WERI-Rb-1 (cell line): ENCODE measurements around the gene CSNK2B.
A peak's percentile ranks its signal among the peaks of the same experiment; 100 is the strongest.

Experiments used
- DNase-seq: peaks from one replicate; pipeline ENCODE4 v3.0.0-alpha.2; 2020
- H3K27ac ChIP-seq: fragments of 250-450 bp; sonication (Bioruptor Pico); 2 replicates; pipeline ENCODE4 v1.5.1; 2020; ENCODE audit warnings: mild to moderate bottlenecking, moderate library complexity
- H3K27me3 ChIP-seq: fragments of 250-450 bp; sonication (Bioruptor Pico); 2 replicates; pipeline ENCODE4 v1.5.1; 2021; ENCODE audit warnings: mild to moderate bottlenecking, low read depth, moderate library complexity; ENCODE audit not compliant: insufficient read depth, severe bottlenecking
- H3K36me3 ChIP-seq: fragments of 250-450 bp; sonication (Bioruptor Pico); 2 replicates; pipeline ENCODE4 v1.5.1; 2020; ENCODE audit warnings: mild to moderate bottlenecking, moderate library complexity
- H3K4me3 ChIP-seq: 2 replicates; pipeline ENCODE4 v1.5.1; 2011; ENCODE audit warnings: low read depth, mild to moderate bottlenecking, control low read depth, low read length
- H3K9me3 ChIP-seq: fragments of 250-450 bp; sonication (Bioruptor Pico); 2 replicates; pipeline ENCODE4 v1.5.1; 2021; ENCODE audit warnings: mild to moderate bottlenecking, moderate library complexity; ENCODE audit not compliant: severe bottlenecking
- TF ChIP-seq, protein P1 (sequence below): IDR thresholded peaks from 2 replicates; pipeline ENCODE4 v1.5.1; 2011; ENCODE audit warnings: low read depth, mild to moderate bottlenecking, control low read depth, inconsistent platforms, low read length

Gene CSNK2B

DNA sequence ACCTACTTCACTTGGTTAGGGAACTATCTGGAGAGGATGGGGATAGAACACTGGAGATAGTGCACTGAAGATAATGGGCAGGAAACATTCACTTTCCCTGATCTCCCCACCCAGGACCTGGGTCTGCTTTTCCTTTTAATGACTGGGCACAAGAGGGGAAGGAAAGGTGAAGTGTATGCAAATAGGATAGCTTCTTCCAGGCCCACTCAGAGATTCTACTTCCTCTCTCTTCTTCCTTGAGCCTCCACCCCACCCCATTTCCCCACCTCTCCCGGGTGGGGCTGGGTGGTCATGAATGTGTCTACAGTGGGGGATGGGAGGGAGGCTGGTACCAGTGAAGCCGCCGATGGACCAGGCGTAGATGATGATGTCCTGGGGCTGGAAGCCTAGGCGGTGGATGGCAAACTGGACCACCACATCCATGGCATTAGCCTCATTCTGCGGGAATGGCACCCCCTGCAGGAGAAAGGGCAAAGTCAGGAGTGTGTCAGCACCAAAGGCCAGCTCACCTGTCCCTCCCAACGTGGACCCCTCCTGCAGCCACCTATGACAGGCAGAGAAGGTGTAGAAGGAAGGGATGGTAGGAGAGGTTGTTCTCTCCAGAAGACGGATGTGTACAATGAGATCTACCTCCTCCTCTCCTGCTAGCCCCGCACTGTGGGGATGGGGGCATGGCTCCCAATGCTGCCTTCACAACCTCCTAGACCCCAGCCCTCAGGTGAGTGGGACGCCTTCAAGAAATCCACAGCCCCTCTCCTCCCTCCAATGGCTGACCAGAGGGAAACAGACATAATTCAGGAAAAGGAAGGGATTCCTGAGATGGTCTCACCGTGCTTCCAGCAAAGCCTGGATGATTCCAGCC lies 23.6 kb downstream of the CSNK2B start:
- no peaks in the 10 kb centered on the region for H3K9me3 ChIP-seq
- TF ChIP-seq, protein P1, sequence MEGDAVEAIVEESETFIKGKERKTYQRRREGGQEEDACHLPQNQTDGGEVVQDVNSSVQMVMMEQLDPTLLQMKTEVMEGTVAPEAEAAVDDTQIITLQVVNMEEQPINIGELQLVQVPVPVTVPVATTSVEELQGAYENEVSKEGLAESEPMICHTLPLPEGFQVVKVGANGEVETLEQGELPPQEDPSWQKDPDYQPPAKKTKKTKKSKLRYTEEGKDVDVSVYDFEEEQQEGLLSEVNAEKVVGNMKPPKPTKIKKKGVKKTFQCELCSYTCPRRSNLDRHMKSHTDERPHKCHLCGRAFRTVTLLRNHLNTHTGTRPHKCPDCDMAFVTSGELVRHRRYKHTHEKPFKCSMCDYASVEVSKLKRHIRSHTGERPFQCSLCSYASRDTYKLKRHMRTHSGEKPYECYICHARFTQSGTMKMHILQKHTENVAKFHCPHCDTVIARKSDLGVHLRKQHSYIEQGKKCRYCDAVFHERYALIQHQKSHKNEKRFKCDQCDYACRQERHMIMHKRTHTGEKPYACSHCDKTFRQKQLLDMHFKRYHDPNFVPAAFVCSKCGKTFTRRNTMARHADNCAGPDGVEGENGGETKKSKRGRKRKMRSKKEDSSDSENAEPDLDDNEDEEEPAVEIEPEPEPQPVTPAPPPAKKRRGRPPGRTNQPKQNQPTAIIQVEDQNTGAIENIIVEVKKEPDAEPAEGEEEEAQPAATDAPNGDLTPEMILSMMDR: peak; percentile 83
- no peaks in the 10 kb centered on the region for H3K27me3 ChIP-seq
- H3K4me3 ChIP-seq: no peak overlapping the region
- H3K27ac ChIP-seq: no peak overlapping the region
- peaks cover 79% of the 10 kb centered on the region for H3K36me3 ChIP-seq
- peak; percentile 42 for DNase-seq

DNA sequence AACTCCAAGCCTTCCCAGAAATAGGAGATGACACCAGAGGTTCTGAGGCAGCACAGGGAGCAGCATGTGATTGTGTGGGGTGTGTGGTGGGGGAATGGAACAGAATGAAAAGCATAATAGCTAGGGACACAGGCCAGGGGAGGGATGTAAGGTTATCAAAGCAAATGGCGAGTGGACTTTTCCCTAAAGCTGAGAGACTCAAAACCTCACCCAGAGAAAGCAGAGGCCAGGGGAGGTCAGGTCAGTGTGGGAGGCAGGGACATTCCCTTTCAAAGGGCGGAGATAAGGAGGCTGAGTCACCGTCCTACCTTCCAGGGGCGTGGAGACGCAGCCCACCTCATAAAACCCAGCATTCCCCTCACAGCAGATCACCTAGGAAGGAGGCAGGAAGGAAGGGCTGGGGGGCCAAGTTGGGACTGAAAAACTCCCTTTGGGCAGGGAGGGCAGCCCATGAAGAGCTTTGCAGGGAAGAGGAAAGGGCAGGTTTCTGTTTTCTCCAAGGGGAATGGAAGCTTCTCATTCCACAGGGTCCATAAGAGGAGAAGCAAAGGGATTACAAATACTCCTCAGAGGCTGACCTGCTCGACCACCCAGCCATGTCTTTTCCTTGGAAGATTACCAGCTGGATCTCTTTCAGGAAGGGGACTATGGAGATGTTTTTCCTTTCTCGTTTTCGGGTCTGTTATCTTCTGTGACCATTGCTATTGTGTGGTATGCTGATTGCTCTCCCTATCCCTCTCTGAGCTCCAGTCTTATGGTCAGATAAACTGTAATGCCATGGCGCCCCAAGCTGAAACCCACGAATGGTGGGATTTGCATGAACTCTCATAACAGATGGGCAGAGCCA lies 24.6 kb downstream of the CSNK2B start:
- TF ChIP-seq, protein P1: no peak
- Histone ChIP-seq H3K4me3 (no peak overlapping the region), H3K36me3 (peaks cover 82% of the 10 kb centered on the region), H3K27me3 (no peaks in the 10 kb centered on the region), H3K27ac (no peak overlapping the region), H3K9me3 (no peaks in the 10 kb centered on the region)
- DNase-seq: no peak

GRCh38 chr6:31691078-31691463 lies 25.2 kb downstream of the CSNK2B start:
- peaks cover 82% of the 10 kb centered on the region for H3K36me3 ChIP-seq
- TF ChIP-seq, protein P1: no peak
- no peak for DNase-seq
- no peak overlapping the region for H3K27ac ChIP-seq
- no peaks in the 10 kb centered on the region for H3K9me3 ChIP-seq
- no peaks in the 10 kb centered on the region for H3K27me3 ChIP-seq
- no peak overlapping the region for H3K4me3 ChIP-seq

- no peak overlapping the region for H3K4me3 ChIP-seq
- H3K27ac ChIP-seq: no peak overlapping the region
- no peak for DNase-seq
- H3K36me3 ChIP-seq: peaks cover 82% of the 10 kb centered on the region
- H3K9me3 ChIP-seq: no peaks in the 10 kb centered on the region
- TF ChIP-seq, protein P1: no peak
- H3K27me3 ChIP-seq: no peaks in the 10 kb centered on the region
These were observed 25.8 kb downstream of the CSNK2B start for GRCh38 chr6:31691564-31692108.

- TF ChIP-seq, protein P1: no peak
- no peaks in the 10 kb centered on the region for H3K9me3 ChIP-seq
- DNase-seq: no peak
- peaks cover 79% of the 10 kb centered on the region for H3K36me3 ChIP-seq
- H3K4me3 ChIP-seq: no peak overlapping the region
- H3K27ac ChIP-seq: no peak overlapping the region
- no peaks in the 10 kb centered on the region for H3K27me3 ChIP-seq
These were observed 26.5 kb downstream of the CSNK2B start for GRCh38 chr6:31692353-31692752.
